ENCODE results near the gene SEPTIN10.
"Not testable (repeated sequence)": the region's sequence is repeated elsewhere in the genome, so short reads cannot be mapped to it uniquely, and the experiment has no call there.

SEPTIN10 gene

DNA sequence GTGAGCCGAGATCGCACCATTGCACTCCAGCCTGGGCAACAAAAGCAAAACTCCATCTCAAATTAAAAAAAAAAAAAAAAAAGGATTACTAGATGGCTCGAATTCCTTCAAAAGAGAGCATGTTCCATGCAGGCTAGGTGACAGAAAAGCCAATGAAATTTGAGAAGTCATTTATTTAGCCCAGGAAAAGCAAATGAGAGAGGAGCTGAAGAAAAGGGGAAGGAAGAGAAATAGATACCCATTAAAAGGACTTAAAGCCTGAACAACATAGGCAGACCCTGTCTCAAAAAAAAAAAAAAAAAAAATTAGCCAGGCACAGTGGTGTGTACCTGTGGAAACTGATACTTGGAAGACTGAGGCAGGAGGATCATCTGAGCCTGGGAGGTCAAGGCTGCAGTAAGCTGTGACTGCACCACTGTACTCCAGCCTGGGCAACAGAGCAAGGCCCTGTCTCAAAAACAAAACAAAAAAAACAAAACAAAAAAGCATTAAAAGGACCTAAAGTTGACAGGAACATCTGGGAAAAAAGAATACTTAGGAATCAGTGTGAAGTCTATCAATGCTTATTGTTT, 11.1 kb downstream of the SEPTIN10 start:
- no peak for DNase-seq (ENCODE audit: low read depth, low spot score)

DNA sequence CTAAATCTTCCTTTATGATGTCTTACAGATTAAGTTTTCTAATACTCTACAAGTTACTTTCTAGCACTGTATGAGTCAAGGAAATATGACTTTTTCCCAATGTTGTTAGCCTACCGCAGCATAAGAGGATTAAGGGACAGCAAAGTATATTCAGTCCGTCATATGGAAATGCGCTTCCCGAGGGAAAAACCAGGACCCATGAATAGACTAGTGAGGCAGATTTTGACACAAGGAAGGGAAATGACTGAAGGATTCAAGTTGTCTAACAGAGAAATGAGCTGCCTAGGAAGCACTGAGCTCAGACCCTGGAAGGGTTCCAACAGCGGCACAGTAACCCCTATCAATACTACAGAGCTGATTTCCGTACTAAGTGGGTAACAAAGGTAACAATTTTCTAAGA, 12.0 kb downstream of the SEPTIN10 start:
- DNase-seq (ENCODE audit: low read depth, low spot score) = no peak

DNA sequence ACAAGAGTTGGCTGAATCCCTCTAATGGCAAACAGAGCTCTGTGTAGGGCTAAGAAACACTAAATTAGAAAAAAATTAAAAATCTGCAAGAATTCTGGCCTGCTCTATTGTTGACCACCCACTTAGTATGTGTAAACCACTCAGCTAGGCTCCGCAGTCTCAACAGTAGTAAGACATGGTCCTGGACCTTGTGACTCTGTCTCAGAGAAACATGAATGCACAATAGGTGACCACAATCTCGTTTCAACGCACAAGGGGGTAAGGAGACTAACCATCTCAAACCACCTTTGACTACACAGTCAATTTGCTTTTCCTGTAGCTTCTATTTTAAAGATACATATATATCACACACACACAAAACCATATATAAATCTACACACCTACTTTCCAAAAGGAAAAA, 16.5 kb downstream of the SEPTIN10 start:
- DNase-seq (ENCODE audit: low read depth, low spot score) = no peak

DNA sequence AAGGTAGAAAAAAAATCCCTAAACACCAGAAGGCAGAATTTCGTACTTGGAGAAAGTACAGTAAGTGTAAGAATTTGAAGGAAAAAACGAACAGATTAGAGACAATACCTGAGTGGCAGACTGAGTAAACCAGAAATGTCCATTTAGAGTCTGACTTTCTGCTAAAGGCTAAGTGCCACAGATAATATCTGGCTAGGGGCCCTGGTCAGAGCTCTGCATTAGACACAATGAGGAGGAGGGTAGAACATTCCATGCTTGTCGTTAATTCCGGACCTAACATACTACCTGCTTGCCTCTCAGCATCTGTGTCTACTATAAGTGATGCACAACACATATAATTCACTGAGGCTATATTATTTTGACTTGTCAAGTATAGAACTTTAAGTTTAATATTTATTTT, 18.1 kb downstream of the SEPTIN10 start:
- no peak for DNase-seq (ENCODE audit: low read depth, low spot score)

DNA sequence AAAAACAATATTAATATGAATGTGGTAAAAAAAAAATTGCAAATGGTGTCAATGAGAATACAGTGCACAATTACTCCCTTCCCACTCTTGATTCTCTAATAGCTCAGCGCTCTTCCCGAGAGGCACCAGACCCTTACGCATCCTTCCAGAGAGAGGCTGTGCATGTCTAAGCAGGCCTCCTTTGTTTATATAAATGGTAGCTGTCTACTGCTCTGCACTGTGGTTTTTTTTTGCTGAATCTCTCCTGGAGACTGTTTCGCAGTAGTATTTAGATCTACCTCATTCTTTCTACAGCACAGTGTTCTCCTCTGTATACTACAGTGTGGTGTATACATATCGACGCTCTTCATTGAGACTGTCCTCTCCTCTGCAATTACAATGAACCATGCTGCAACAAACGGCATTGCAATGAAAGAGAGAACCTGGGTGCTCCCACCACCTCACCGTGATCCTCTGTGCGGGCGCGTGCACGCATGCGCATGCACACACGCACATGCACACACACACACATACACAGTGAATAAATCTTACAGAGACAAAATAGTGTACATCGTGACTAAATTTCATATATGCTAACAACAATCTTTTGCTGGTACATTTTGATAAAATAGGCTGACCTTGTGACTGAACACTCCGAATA, 19.4 kb downstream of the SEPTIN10 start:
- DNase-seq (ENCODE audit: low read depth, low spot score) = no peak

DNA sequence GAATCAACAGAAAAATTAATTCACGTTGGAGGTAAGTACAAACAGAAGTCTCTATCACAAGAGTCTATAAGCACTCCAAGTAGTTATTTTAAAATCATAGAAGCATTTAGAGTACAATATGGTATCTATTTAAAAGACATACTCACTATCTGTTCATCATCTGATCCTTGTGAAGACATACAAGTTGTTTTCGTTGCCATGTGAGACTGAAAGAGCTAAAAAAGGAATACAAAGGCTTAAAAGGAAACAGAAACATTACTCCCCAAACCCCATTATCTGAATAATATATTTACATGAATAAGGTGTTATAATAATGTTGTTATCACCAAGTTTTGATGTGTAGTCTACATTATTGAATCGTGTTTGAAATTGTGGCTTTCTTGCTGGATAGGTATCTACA, 20.9 kb downstream of the SEPTIN10 start:
- no peak for DNase-seq (ENCODE audit: low read depth, low spot score)

DNA sequence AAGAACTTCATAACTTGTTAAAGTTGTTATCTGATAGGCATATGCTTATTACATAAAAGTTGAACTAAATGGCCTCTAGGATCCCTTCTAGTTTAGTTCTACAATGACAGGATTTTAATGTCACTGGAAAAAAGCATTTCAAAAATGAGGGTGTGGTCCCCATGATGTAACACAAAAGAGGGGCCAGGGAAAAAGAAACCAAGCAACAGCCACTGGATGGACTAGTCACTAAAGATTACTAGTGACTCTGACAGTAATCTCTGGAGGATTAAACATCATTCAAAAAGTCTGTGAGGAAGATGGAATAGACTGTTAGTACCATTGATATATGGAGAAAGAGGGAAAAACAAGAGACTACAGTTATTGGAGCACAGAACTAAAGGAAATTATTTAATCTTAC, 22.6 kb downstream of the SEPTIN10 start:
- DNase-seq (ENCODE audit: low read depth, low spot score) = no peak

DNA sequence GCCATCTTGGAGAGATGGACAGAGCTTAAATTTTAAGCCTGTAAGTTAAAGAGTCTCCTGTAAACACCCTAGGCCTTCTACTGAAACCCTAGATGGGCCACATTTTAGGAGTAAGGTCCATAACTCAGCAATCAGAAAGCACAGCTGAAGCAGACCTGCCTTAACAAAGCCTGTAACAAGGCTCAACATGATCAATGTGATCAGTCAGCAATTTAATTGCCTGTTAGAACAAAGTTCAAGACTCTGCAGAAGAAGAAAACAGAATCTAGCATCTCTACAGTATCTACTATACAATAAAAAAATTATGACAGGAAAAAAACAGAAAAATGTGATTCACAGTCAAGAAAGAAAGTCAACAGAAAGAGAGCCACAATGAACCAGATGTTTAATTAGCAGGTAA, 27.1 kb downstream of the SEPTIN10 start:
- DNase-seq (ENCODE audit: low read depth, low spot score) = no peak

DNA sequence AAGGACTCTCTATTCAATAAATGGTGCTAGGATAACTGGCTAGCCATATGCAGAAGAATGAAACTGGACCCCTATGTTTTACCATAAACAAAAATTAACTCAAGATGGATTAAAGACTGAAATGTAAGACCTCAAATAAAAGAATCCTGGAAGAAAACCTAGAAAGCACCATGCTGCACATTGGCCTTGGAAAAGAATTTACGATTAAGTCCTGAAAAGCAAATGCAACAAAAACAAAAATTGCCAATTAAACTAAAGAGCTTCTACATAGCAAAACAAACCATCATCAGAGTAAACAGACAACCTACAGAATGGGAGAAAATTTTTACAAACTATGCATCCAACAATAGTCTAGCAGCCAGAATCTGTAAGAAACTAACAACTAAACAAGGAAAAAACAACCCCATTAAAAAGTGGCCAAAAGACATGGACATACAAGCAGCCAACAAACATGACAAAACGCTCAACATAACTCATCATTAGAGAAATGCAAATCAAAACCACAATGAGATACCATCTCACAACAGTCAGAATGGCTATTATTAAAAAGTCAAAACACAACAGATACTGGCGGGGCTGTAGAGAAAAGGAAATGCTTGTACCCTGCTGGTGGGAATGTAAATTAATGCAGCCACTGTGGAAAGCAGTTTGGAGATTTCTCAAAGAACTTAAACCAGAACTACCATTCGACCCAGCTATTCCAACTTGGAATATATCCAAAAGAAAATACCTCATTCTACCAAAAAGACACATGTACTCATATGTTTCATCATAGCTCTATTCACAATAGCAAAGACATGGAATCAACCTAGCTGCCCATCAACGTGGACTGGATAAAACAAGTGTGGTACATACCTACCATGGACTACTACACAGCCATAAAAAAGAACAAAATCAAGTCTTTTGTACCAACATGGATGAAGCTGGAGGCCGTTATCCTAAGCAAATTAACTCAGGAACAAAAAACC, 30.6 kb downstream of the SEPTIN10 start:
- no peak for DNase-seq (ENCODE audit: low read depth, low spot score)

DNA sequence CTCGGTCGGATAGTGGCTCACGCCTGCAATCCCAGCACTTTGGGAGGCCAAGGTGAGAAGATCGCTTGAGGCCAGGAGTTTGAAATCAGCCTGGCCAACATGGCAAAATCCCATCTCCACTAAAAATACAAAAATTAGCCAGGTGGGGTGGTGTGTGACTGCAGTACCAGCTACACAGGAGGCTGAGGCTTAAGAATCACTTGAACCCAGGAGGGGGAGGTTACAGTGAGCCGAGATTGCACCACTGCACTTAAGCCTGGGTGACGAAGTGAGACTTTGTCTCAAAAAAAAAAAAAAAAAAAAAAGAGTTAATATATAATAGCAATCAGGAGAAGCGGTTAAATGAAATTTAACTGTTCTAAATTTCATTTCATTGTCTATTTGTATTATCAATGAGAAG, 36.1 kb downstream of the SEPTIN10 start:
- not testable (repeated sequence) for DNase-seq (ENCODE audit: low read depth, low spot score)

DNA sequence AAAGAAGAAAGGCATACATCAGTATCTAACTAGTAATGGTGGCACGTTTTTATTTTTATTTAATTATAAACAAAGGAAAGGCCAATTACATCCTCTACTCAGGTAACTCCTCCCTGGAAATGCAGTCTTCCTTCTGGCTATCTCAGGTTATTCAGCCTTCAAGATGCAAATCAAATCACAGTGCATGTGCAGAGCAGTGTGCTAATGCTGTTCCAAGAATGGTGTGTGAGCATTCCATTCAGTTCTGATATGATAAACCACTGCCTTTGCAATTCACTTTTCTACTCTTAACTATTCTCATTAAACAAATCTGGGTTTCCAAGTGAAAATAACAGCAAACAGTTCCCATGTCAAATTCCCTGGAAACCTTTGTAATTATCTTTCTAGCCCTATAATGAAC, 38.4 kb downstream of the SEPTIN10 start:
- no peak for DNase-seq (ENCODE audit: low read depth, low spot score)

DNA sequence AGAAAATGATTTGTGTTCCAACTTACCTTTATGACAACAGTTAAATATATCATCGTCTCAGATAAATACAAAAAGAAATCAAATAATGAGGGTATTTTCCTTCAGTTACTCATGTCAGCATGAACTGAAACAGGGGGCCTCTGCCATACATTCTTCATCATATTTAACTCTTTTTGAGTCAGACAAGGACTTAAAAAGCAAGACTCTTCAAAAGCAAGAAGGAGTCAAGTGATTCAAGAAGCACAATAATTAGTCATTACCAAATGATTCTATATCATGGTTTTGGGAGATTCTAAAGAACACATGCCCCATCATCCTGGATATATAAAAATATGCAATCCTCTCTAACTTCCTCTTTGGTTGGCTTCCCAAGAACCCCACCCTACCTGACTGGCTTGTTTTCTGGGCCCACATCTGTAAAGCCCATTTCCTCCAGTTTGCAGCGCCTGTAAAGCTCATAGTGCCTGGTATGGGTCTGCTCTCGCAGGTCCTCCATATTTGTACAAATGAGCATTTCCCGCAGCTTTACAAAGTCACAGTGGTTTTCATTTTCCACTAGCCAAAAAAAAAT, 49.7 kb downstream of the SEPTIN10 start:
- DNase-seq (ENCODE audit: low read depth, low spot score) = no peak

DNA sequence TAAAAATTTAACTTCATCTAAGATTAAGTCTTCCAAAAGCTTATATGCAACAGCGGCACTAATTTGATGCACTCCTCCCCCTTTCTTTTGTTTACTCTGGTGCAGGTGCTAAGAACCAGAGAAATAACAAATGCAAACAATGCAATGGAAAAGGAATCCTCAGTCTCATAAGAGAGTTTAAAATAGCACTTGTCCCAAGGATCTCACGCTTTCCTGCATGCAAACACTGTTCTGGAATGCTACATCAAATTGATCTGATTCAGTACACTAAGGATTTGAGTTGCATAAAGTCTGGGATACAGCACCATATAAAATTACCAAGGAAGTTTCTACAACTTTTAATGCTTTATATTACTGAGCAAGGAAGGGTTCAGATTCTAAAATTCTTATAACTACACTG, 50.5 kb downstream of the SEPTIN10 start:
- no peak for DNase-seq (ENCODE audit: low read depth, low spot score)

DNA sequence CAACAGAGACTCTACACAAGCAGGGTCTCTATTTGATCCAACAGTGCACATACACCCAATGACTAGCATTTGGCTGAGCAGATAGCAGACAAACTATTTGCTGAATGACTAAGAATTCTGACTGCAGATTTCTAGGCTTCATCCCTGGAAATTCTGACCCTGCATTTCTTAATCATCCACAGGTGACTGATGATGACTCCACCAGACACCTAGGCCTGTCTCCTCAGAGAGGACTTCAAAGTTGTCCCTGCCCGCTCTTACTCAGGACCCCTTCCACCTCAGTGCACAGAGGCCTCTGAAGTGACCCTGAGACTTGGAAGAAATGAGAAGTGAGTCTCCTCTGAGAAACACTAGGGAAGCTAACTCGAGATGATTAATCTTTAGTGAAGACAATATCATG, 51.3 kb downstream of the SEPTIN10 start:
- DNase-seq (ENCODE audit: low read depth, low spot score) = no peak

DNA sequence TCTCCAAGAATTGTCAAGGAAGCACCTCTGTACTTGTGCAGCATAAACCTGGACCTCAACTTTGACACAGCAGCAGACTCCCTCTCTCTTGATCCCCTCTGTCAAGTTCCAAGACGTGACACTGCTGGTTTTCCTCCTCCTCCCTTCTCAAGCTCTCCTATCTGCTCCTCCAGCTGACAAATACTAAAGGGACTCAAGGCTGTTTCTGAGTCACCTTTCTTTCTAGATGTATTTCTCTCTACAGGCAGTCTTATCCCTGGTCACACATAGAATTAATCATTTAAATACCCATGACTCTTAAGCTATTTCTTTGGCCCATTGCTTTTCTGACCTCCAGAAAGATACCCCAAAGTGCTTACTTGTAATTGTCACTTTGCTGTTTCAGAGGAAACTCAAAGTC, 53.5 kb downstream of the SEPTIN10 start:
- DNase-seq (ENCODE audit: low read depth, low spot score) = no peak

DNA sequence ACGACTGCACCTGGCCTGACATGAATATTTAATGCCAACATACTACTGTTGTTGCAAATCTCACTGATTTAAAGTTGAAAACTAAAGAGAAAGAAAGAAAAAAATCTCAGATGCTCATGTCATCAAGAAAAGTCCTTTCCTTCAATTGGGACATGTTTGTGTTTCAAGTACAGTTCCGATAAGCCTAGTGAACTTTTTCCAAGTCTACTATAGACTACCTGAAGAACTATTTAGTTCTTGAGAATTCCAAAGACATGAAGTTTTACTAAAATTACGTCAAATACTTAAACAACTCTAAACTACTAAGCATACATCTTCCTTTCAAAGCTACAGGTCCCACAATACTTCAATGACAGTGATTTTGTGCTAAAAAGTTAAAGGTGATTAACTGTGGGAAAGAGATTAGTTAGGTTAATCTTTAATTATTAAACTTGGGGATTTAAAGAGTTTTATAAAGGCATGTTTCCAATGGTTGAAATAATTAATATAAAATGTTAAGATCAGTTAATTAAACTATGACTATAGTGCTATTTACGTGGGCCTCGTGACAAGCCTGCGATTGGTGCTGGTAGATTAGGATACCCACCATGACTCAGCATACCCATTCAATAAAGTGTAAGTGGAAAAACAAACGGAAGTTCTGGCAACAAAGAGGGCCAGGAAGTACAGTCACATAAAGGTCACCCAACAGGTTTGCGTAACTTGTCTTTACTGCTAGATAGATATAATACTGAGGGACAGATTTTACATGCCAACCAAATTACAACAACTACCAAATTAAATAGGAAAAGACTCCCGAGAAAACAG, 55.5 kb downstream of the SEPTIN10 start:
- no peak for DNase-seq (ENCODE audit: low read depth, low spot score)

DNA sequence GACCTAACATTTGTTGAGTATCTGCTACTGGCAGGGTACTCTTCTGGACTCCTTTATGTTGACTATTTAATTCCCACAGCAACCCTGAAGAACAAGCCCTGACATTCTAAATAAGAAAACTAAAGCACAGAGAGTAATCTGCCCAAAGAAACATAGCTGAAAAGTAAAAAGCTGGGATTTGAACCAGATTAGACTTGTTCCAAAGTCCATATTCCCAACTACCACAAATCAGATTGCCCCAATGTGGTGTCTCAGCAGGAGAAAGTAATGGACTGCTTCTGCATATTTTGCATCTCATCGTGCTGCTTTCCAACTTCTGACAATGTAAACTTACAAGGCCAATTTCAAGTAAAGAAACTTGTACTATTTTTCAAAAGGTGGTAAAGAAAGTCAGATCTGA, 56.5 kb downstream of the SEPTIN10 start:
- DNase-seq (ENCODE audit: low read depth, low spot score) = no peak

DNA sequence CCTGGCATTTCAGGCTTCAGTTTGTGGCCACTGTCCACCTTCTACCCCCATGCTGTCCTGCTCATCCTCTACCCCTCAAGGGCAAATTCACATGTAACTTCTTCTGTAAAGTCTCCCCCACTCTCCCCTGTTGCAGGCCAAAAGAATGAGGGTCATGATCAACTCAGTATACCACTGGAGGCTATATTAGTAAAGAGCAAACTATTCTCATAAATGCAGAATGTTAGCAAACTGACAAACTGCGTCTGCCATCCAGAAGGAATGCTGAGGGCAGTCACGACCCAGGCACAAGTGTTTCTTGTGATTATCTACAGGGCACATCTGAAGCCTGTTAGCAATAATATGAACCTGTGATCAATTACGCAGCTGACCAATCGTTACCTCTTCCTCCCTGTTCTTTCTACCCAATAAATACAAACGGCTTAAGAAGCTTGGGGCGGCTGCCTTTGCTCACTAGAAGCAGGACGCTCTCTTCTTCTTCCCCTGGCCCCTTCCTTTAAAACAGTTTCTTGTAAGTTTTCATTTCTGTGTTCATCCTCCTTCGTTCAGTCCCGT, 58.3 kb downstream of the SEPTIN10 start:
- DNase-seq (ENCODE audit: low read depth, low spot score) = no peak

DNA sequence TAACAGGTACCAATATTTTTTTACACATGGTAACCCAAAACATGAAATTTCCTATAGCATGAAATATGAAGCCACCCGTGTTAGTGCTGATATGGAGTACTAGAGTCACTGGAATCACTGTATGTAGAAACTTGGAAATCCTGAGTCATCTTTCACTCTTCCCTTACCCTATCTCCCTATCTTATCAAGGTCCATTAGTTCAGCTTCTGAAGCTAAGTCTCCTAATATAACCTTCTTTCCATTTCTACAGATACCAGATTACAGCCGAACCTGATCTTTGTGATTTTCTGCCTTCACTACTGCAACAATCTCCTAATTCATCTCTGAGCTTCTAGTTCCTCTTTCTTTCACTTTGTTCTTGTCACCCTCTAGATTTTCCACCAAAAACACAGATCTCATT, 59.0 kb downstream of the SEPTIN10 start:
- DNase-seq (ENCODE audit: low read depth, low spot score) = no peak

DNA sequence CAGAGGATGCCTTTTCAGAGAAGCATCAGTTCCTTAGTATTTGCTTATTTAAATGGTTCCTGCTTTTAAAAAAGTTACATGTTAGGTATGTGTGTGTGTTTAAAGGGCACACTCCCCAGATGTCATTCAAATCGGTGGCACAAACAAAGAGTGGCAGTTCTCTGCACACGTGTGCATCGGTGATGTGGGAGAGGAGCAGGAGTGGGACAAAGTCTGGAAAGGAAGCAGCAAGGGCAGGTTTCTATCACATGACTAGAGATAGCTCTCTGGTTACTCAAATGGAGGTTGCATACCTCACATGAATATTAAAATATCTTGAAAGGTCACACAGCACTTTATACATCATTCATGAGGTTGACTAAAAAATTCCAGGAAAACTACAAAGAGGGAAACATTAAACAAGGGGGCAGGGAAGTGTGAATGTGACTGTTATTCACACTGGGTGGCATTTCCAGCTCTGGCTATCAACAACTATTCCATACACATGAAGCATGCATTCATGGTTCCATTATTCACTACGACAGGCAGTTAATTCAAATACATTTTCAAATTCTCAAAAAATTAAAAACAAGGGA, 64.7 kb downstream of the SEPTIN10 start:
- no peak for DNase-seq (ENCODE audit: low read depth, low spot score)

DNA sequence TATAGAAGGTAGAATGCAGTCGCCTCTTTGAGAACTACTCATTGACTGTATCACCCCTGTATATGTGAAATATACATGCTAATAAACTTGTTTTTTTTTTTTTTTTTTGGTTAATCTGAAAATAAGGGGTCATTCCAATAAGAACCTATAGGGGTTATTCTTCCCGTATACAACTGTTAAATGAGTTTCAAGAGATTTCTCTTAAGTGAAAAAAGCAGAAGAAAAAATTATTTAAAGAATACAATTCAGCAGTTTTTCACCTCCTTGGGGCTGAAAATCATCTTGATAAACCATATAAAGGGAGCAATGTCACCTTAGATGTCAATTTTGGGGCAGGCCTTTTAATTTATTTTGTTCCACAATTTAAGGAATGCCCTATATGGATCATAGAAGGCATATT, 66.5 kb downstream of the SEPTIN10 start:
- DNase-seq (ENCODE audit: low read depth, low spot score) = no peak
